Measurements from ENCODE around the gene GALNT12.

The GALNT12 gene

GRCh38 chr9:98834386-98834785 is 26.9 kb downstream of the GALNT12 start:
- no peak for DNase-seq

GRCh38 chr9:98836206-98836605 is 28.7 kb downstream of the GALNT12 start:
- DNase-seq: no peak

- no peak for DNase-seq
Observed at GRCh38 chr9:98837516-98837915, 30.0 kb downstream of the GALNT12 start.

GRCh38 chr9:98838155-98838867 is 30.8 kb downstream of the GALNT12 start:
- DNase-seq: no peak

- no peak for DNase-seq
Observed at GRCh38 chr9:98838868-98839565, 31.5 kb downstream of the GALNT12 start.

GRCh38 chr9:98839724-98840123 is 32.3 kb downstream of the GALNT12 start:
- DNase-seq: no peak

- DNase-seq: no peak
Observed at GRCh38 chr9:98842510-98842909, 35.0 kb downstream of the GALNT12 start.

- DNase-seq: no peak
Observed at GRCh38 chr9:98846081-98846480, 38.6 kb downstream of the GALNT12 start.

GRCh38 chr9:98846879-98847278 is 39.4 kb downstream of the GALNT12 start:
- DNase-seq: no peak

GRCh38 chr9:98848450-98849149 is 41.1 kb downstream of the GALNT12 start:
- peak; percentile 70 to 80 for DNase-seq

GRCh38 chr9:98849563-98849962 is 42.1 kb downstream of the GALNT12 start:
- no peak for DNase-seq

- no peak for DNase-seq
Observed at GRCh38 chr9:98850851-98851729, 43.6 kb downstream of the GALNT12 start.

- DNase-seq: no peak
Observed at GRCh38 chr9:98851730-98852459, 44.4 kb downstream of the GALNT12 start.

GRCh38 chr9:98852460-98852734 is 44.9 kb downstream of the GALNT12 start:
- DNase-seq: no peak

GRCh38 chr9:98852961-98853360 is 45.5 kb downstream of the GALNT12 start:
- no peak for DNase-seq

GRCh38 chr9:98854266-98854665 is 46.8 kb downstream of the GALNT12 start:
- no peak for DNase-seq

- no peak for DNase-seq
Observed at GRCh38 chr9:98855592-98855991, 48.1 kb downstream of the GALNT12 start.

GRCh38 chr9:98856982-98857381 is 49.5 kb downstream of the GALNT12 start:
- no peak for DNase-seq

GRCh38 chr9:98859941-98860340 is 52.5 kb downstream of the GALNT12 start:
- no peak for DNase-seq

GRCh38 chr9:98860871-98861293 is 53.4 kb downstream of the GALNT12 start:
- DNase-seq: no peak

- DNase-seq: no peak
Observed at GRCh38 chr9:98861781-98862504, 54.5 kb downstream of the GALNT12 start.

- DNase-seq: no peak
Observed at GRCh38 chr9:98862936-98863335, 55.5 kb downstream of the GALNT12 start.
